CD14-positive monocyte (primary cell): ENCODE data around the gene EFCAB5. TPM values are rescaled to one million over a fixed set of nuclear protein-coding genes. Genes with fewer than 3 reads are reported as not detected.

ENCODE experiments used
- DNase-seq, 3 donors: peaks; one replicate each; pipeline ENCODE4 v3.0.0-alpha.2; 2011 to 2022
- H2AFZ ChIP-seq: 2 replicates; pipeline ENCODE4 v1.6.0; 2012; ENCODE audit warnings: mild to moderate bottlenecking, low read depth, low read length, inconsistent platforms; ENCODE audit not compliant: insufficient read depth, poor library complexity, severe bottlenecking
- H3K27ac ChIP-seq, 2 donors: 1 replicate in 1 of 2; 2 replicates in 1 of 2; pipeline ENCODE4 v1.5.1; 2012 to 2013; ENCODE audit warnings: low read length in 2 of 2, control low read depth in 1 of 2, inconsistent platforms in 1 of 2, low read depth in 1 of 2, mild to moderate bottlenecking in 1 of 2
- H3K27me3 ChIP-seq, 2 donors: one replicate each; pipeline versions ENCODE4 v1.6.0 to v1.6.1; 2011 to 2013; ENCODE audit warnings: low read length in 2 of 2; ENCODE audit not compliant: control insufficient read depth in 2 of 2, insufficient read depth in 2 of 2
- H3K36me3 ChIP-seq, 2 donors: replicated peaks in 1 of 2; 1 replicate in 1 of 2; 2 replicates in 1 of 2; pipeline versions ENCODE4 v1.5.1 to v1.6.1; 2012 to 2013; ENCODE audit warnings: low read length in 2 of 2, control low read depth in 1 of 2, inconsistent platforms in 1 of 2, mild to moderate bottlenecking in 1 of 2; ENCODE audit not compliant: insufficient read depth in 2 of 2, control insufficient read depth in 1 of 2
- H3K4me1 ChIP-seq, 2 donors: 1 replicate in 1 of 2; 2 replicates in 1 of 2; pipeline versions ENCODE4 v1.5.1 to v1.6.1; 2012 to 2013; ENCODE audit warnings: low read length in 2 of 2, control low read depth in 1 of 2, inconsistent platforms in 1 of 2, mild to moderate bottlenecking in 1 of 2, moderate library complexity in 1 of 2; ENCODE audit not compliant: insufficient read depth in 2 of 2, control insufficient read depth in 1 of 2
- H3K4me2 ChIP-seq: replicated peaks from 2 replicates; pipeline ENCODE3; 2012; ENCODE audit warnings: low read length, moderate library complexity, mild to moderate bottlenecking; ENCODE audit not compliant: poor library complexity, severe bottlenecking; ENCODE audit errors: extremely low read depth
- H3K4me3 ChIP-seq, 3 experiments: fragments of 200-600 bp in 1 of 3; sonication (generic) in 1 of 3; replicated peaks in 1 of 3; 1 replicate in 2 of 3; 2 replicates in 1 of 3; pipeline ENCODE4 v1.5.1; 2011 to 2013; ENCODE audit warnings: low read length in 3 of 3, mild to moderate bottlenecking in 3 of 3, control low read depth in 2 of 3, low read depth in 2 of 3, inconsistent platforms in 1 of 3, moderate library complexity in 1 of 3
- H3K79me2 ChIP-seq: 2 replicates; pipeline ENCODE4 v1.6.0; 2012; ENCODE audit warnings: mild to moderate bottlenecking, control low read depth, inconsistent platforms, low read length, moderate library complexity; ENCODE audit not compliant: insufficient read depth
- H3K9ac ChIP-seq: 2 replicates; pipeline ENCODE4 v1.6.0; 2017; ENCODE audit warnings: low read length, mild to moderate bottlenecking; ENCODE audit not compliant: insufficient read depth, poor library complexity, severe bottlenecking
- H3K9me3 ChIP-seq, 2 donors: replicated peaks in 1 of 2; 1 replicate in 1 of 2; 2 replicates in 1 of 2; pipeline versions ENCODE4 v1.5.1 to v1.6.1; 2012 to 2013; ENCODE audit warnings: low read length in 2 of 2, control low read depth in 1 of 2; ENCODE audit not compliant: control insufficient read depth in 1 of 2, insufficient read depth in 1 of 2
- H4K20me1 ChIP-seq: 2 replicates; pipeline ENCODE4 v1.6.0; 2012; ENCODE audit warnings: mild to moderate bottlenecking, low read length, control low read depth, moderate library complexity; ENCODE audit not compliant: insufficient read depth
- H3K27ac Mint-ChIP-seq, 7 donors: one replicate each; pipeline ENCODE4 v1.8.0; 2020; ENCODE audit warnings: mild to moderate bottlenecking in 7 of 7, mixed read lengths in 7 of 7, moderate library complexity in 6 of 7, inconsistent platforms in 2 of 7
- H3K27me3 Mint-ChIP-seq, 3 donors: one replicate each; pipeline ENCODE4 v1.8.0; 2021 to 2022; ENCODE audit warnings: low read depth in 3 of 3, mild to moderate bottlenecking in 3 of 3, mixed read lengths in 3 of 3, moderate library complexity in 3 of 3, inconsistent platforms in 1 of 3
- H3K36me3 Mint-ChIP-seq, 2 donors: one replicate each; pipeline ENCODE4 v1.8.0; 2020; ENCODE audit warnings: mixed read lengths in 2 of 2, inconsistent platforms in 1 of 2, mild to moderate bottlenecking in 1 of 2
- H3K4me1 Mint-ChIP-seq: one replicate; pipeline ENCODE4 v1.8.0; 2020; ENCODE audit warnings: mild to moderate bottlenecking, mixed read lengths
- H3K4me3 Mint-ChIP-seq, 2 donors: one replicate each; pipeline ENCODE4 v1.8.0; 2020; ENCODE audit warnings: mild to moderate bottlenecking in 2 of 2, mixed read lengths in 2 of 2, moderate library complexity in 1 of 2
- H3K9me3 Mint-ChIP-seq, 7 donors: one replicate each; pipeline ENCODE4 v1.8.0; 2020 to 2022; ENCODE audit warnings: mixed read lengths in 7 of 7, mild to moderate bottlenecking in 6 of 7, moderate library complexity in 6 of 7, inconsistent platforms in 2 of 7
- CTCF ChIP-seq: fragments of 200-600 bp; IDR thresholded peaks from one replicate; pipeline ENCODE4 v1.8.0; 2022; ENCODE audit warnings: antibody characterized with exemption, mild to moderate bottlenecking
- WGBS: methylation state at CpG from one replicate; pipeline ENCODE4 v1.1.5; 2013; ENCODE audit warnings: missing lambda C conversion rate; ENCODE audit not compliant: insufficient coverage; 5-methylcytosine and 5-hydroxymethylcytosine counted together
- intact Hi-C, 2 donors: fragments of 100-400 bp; cut with micrococcal nuclease; formaldehyde crosslinking; loops; one replicate each; pipeline versions ENCODE4 v1.15.0 to v1.15.1; 2023
- polyA plus RNA-seq, 3 donors: library from polyadenylated mRNA; depleted of rRNA in 1 of 3; unstranded in 2 of 3; stranded (reverse) in 1 of 3; fragments of 300-500 nt in 2 of 3; fragments of >200 nt in 1 of 3; fragmentation: Illumina TruSeq in 2 of 3; gene quantifications; 1 replicate in 2 of 3; 2 replicates in 1 of 3; pipeline ENCODE4 v1.2.3, GENCODE V29; 2012 to 2021

Gene EFCAB5
- polyA plus RNA-seq, 3 donors, result 0.04 TPM; not detected in 2

- peak overlapping the region in 1 of 7 donors; percentile 40 for H3K27ac Mint-ChIP-seq
- peaks cover 0 to 4% (median 2%) of the 10 kb centered on the region in 3 donors for H3K27me3 Mint-ChIP-seq
- no peak overlapping the region for H3K4me3 Mint-ChIP-seq
Observed at GRCh38 chr17:30041551-30041950, 100.1 kb downstream of the EFCAB5 start.

GRCh38 chr17:30062372-30062771 lies 120.9 kb downstream of the EFCAB5 start:
- peaks cover 19 to 30% of the 10 kb centered on the region in 2 donors for H3K9me3 ChIP-seq
- H3K79me2 ChIP-seq, result no peaks in the 10 kb centered on the region
- 83% methylated on average over 4 of the region's 4 CpGs for WGBS
- H3K9ac ChIP-seq, result no peak overlapping the region
- Mint-ChIP-seq H3K27me3 (no peaks in the 10 kb centered on the region), H3K27ac (no peak overlapping the region), H3K9me3 (peaks cover 21 to 37% (median 31%) of the 10 kb centered on the region in 7 donors), H3K36me3 (no peaks in the 10 kb centered on the region), H3K4me3 (no peak overlapping the region), H3K4me1 (peaks cover 4% of the 10 kb centered on the region)
- no peak for TF ChIP-seq CTCF
- no peaks in the 10 kb centered on the region for H3K36me3 ChIP-seq
- H3K4me1 ChIP-seq, result no peaks in the 10 kb centered on the region
- H4K20me1 ChIP-seq, result no peaks in the 10 kb centered on the region
- H3K4me2 ChIP-seq, result no peak overlapping the region
- DNase-seq, result no peak
- H2AFZ ChIP-seq, result no peak overlapping the region
- H3K27ac ChIP-seq, result no peak overlapping the region
- intact Hi-C loops, result no loop called here
- H3K4me3 ChIP-seq, result no peak overlapping the region
- no peaks in the 10 kb centered on the region for H3K27me3 ChIP-seq

More at GRCh38 chr17:30041551-30041950, 100.1 kb downstream of the EFCAB5 start:
- Histone ChIP-seq H3K79me2 (no peaks in the 10 kb centered on the region), H3K4me3 (peak overlapping the region in 1 of 3 experiments; percentile 55), H3K36me3 (no peaks in the 10 kb centered on the region), H3K27me3 (no peaks in the 10 kb centered on the region), H4K20me1 (no peaks in the 10 kb centered on the region), H3K27ac (no peak overlapping the region), H3K4me1 (peaks cover 13 to 21% of the 10 kb centered on the region in 2 donors), H3K9ac (no peak overlapping the region), H3K4me2 (no peak overlapping the region), H3K9me3 (peaks cover 0 to 2% of the 10 kb centered on the region in 2 donors), H2AFZ (no peak overlapping the region)
- no peak for DNase-seq
- peaks cover 2 to 20% (median 13%) of the 10 kb centered on the region in 7 donors for H3K9me3 Mint-ChIP-seq
- no peaks in the 10 kb centered on the region for H3K36me3 Mint-ChIP-seq
- peaks cover 21% of the 10 kb centered on the region for H3K4me1 Mint-ChIP-seq
- intact Hi-C loops, result no loop called here
- TF ChIP-seq CTCF, result no peak
